GM21381 (cell line): ENCODE measurements around the gene RIMKLA.
A peak's percentile ranks its signal among the peaks of the same experiment; 100 is the strongest.

Experiments
- ATAC-seq: cut with Tn5 transposase; IDR thresholded peaks from one replicate; pipeline ENCODE4 v1.9.1; 2021; ENCODE audit warnings: mild to moderate bottlenecking, moderate library complexity; ENCODE audit not compliant: unreplicated experiment

Gene RIMKLA

GRCh38 chr1:42370876-42371549, 9.6 kb upstream of the RIMKLA start:
- no peak for ATAC-seq

- no peak for ATAC-seq
These were observed 7.8 kb upstream of the RIMKLA start for GRCh38 chr1:42372796-42373195.

GRCh38 chr1:42379794-42380585, 602 bp upstream of the RIMKLA start:
- ATAC-seq = peak; percentile 45

- ATAC-seq = no peak
These were observed 685 bp downstream of the RIMKLA start for GRCh38 chr1:42381280-42381673.

- ATAC-seq = no peak
These were observed 4.7 kb downstream of the RIMKLA start for GRCh38 chr1:42385283-42385682.

- ATAC-seq = no peak
These were observed 5.5 kb downstream of the RIMKLA start for GRCh38 chr1:42386051-42386450.

- no peak for ATAC-seq
These were observed 11.7 kb downstream of the RIMKLA start for GRCh38 chr1:42392255-42392654.

GRCh38 chr1:42392967-42393848, 12.6 kb downstream of the RIMKLA start:
- ATAC-seq = no peak

- no peak for ATAC-seq
These were observed 18.9 kb downstream of the RIMKLA start for GRCh38 chr1:42399315-42400100.

GRCh38 chr1:42403880-42404400, 23.3 kb downstream of the RIMKLA start:
- no peak for ATAC-seq

- no peak for ATAC-seq
These were observed 34.2 kb downstream of the RIMKLA start for GRCh38 chr1:42414551-42415496.

- ATAC-seq = no peak
These were observed 36.6 kb downstream of the RIMKLA start for GRCh38 chr1:42417166-42417565.

GRCh38 chr1:42418516-42418915, 37.9 kb downstream of the RIMKLA start:
- ATAC-seq = no peak

- no peak for ATAC-seq
These were observed 38.7 kb downstream of the RIMKLA start for GRCh38 chr1:42419126-42419821.

GRCh38 chr1:42420121-42420520, 39.5 kb downstream of the RIMKLA start:
- no peak for ATAC-seq

GRCh38 chr1:42420911-42421585, 40.5 kb downstream of the RIMKLA start:
- ATAC-seq = no peak

GRCh38 chr1:42422737-42423136, 42.1 kb downstream of the RIMKLA start:
- ATAC-seq = no peak

GRCh38 chr1:42423681-42424080, 43.1 kb downstream of the RIMKLA start:
- ATAC-seq = no peak
